IMR-90 (cell line): Measurements from ENCODE around the gene FBXL13. TPM values are rescaled to one million over a fixed set of nuclear protein-coding genes. Genes with fewer than 3 reads are reported as not detected.

ENCODE experiments used
- ATAC-seq: fragments of 200-7000 bp; cut with Tn5 transposase; 2 replicates; pipeline ENCODE4 v1.9.1; 2020; ENCODE audit warnings: low read depth, mild to moderate bottlenecking, moderate library complexity
- BruUV-seq: library from RNA; stranded (reverse); fragments of 400-500 nt; replicated peaks from 2 replicates; lab custom pipeline; 2021; lab: Mats Ljungman, UMichigan
- CTCF ChIA-PET: fragments of 300-600 bp; formaldehyde crosslinking; extraction: SDS; loops from one replicate; lab custom pipeline; 2021; ENCODE audit warnings: antibody characterized with exemption; lab: Yijun Ruan, JAX
- POLR2A ChIA-PET: fragments of 300-600 bp; sonication (Branson Sonifier 250); formaldehyde crosslinking; loops from one replicate; lab custom pipeline; 2022; ENCODE audit warnings: antibody characterized with exemption; ENCODE audit not compliant: unreplicated experiment; lab: Charles Lee
- DNase-seq: peaks from one replicate; pipeline ENCODE4 v3.0.0; 2013
- H2AFZ ChIP-seq: replicated peaks from 2 replicates; pipeline ENCODE3; 2013; ENCODE audit warnings: low read length, mild to moderate bottlenecking; ENCODE audit not compliant: poor library complexity
- H2AK5ac ChIP-seq: 2 replicates; pipeline ENCODE4 v1.6.1; 2013; ENCODE audit warnings: low read depth, low read length, inconsistent platforms
- H2AK9ac ChIP-seq: replicated peaks from 2 replicates; pipeline ENCODE3; 2013; ENCODE audit warnings: mild to moderate bottlenecking, low read depth, low read length, moderate library complexity; ENCODE audit not compliant: poor library complexity
- H2BK120ac ChIP-seq: 2 replicates; pipeline ENCODE4 v1.6.1; 2013; ENCODE audit warnings: low read depth, low read length, inconsistent platforms
- H2BK15ac ChIP-seq: 3 replicates; pipeline ENCODE4 v1.6.1; 2013; ENCODE audit warnings: low read depth, low read length, inconsistent platforms
- H2BK20ac ChIP-seq: 2 replicates; pipeline ENCODE4 v1.6.1; 2013; ENCODE audit warnings: low read depth, mild to moderate bottlenecking, inconsistent platforms, low read length, moderate library complexity
- H2BK5ac ChIP-seq: 2 replicates; pipeline ENCODE4 v1.6.1; 2013; ENCODE audit warnings: mild to moderate bottlenecking, low read depth, low read length, inconsistent platforms; ENCODE audit not compliant: poor library complexity, severe bottlenecking
- H3K14ac ChIP-seq: replicated peaks from 2 replicates; pipeline ENCODE4 v1.6.1; 2013; ENCODE audit warnings: low read depth, low read length, inconsistent platforms
- H3K18ac ChIP-seq: 2 replicates; pipeline ENCODE4 v1.6.1; 2013; ENCODE audit warnings: low read depth, low read length, control low read depth
- H3K23ac ChIP-seq: 2 replicates; pipeline ENCODE4 v1.6.1; 2013; ENCODE audit warnings: low read depth, low read length, inconsistent platforms
- H3K27ac ChIP-seq: 2 replicates; pipeline ENCODE4 v1.5.1; 2013; ENCODE audit warnings: mild to moderate bottlenecking, control low read depth, low read length; ENCODE audit not compliant: insufficient read depth
- H3K27me3 ChIP-seq: 2 replicates; pipeline ENCODE4 v1.6.1; 2013; ENCODE audit warnings: low read length; ENCODE audit not compliant: control insufficient read depth, insufficient read depth
- H3K36me3 ChIP-seq: 2 replicates; pipeline ENCODE4 v1.6.1; 2013; ENCODE audit warnings: low read length, mixed read lengths; ENCODE audit not compliant: control insufficient read depth, insufficient read depth
- H3K4ac ChIP-seq: 2 replicates; pipeline ENCODE4 v1.6.1; 2013; ENCODE audit warnings: low read depth, low read length, inconsistent platforms
- H3K4me1 ChIP-seq: 2 replicates; pipeline ENCODE4 v1.6.1; 2013; ENCODE audit warnings: low read length, mixed read lengths; ENCODE audit not compliant: control insufficient read depth, insufficient read depth
- H3K4me2 ChIP-seq: 2 replicates; pipeline ENCODE4 v1.6.1; 2013; ENCODE audit warnings: low read depth, mild to moderate bottlenecking, control low read depth, low read length, moderate library complexity
- H3K4me3 ChIP-seq: 2 replicates; pipeline ENCODE4 v1.5.1; 2013; ENCODE audit warnings: low read depth, mild to moderate bottlenecking, control low read depth, low read length, moderate library complexity; ENCODE audit not compliant: insufficient read depth
- H3K56ac ChIP-seq: 2 replicates; pipeline ENCODE4 v1.6.1; 2013; ENCODE audit warnings: low read length, inconsistent platforms; ENCODE audit not compliant: insufficient read depth; ENCODE audit errors: extremely low read depth
- H3K79me1 ChIP-seq, 2 experiments: 2 replicates each; pipeline ENCODE4 v1.6.1; 2013; ENCODE audit warnings: low read length in 2 of 2, inconsistent platforms in 1 of 2, low read depth in 1 of 2
- H3K9ac ChIP-seq: 2 replicates; pipeline ENCODE4 v1.6.1; 2013; ENCODE audit warnings: low read depth, low read length, control low read depth
- H3K9me1 ChIP-seq: 2 replicates; pipeline ENCODE4 v1.6.1; 2013; ENCODE audit warnings: low read length, inconsistent platforms; ENCODE audit not compliant: insufficient read depth
- H3K9me3 ChIP-seq: 2 replicates; pipeline ENCODE4 v1.6.1; 2013; ENCODE audit warnings: low read length; ENCODE audit not compliant: control insufficient read depth, insufficient read depth
- H4K20me1 ChIP-seq: 2 replicates; pipeline ENCODE4 v1.6.1; 2013; ENCODE audit warnings: low read length, inconsistent platforms; ENCODE audit not compliant: insufficient read depth
- H4K5ac ChIP-seq: 2 replicates; pipeline ENCODE4 v1.6.1; 2013; ENCODE audit warnings: mild to moderate bottlenecking, low read depth, low read length, control low read depth
- H4K8ac ChIP-seq, 2 experiments: 2 replicates each; pipeline ENCODE4 v1.6.1; 2013; ENCODE audit warnings: low read depth in 2 of 2, low read length in 2 of 2, control low read depth in 1 of 2, inconsistent platforms in 1 of 2
- H4K91ac ChIP-seq: 2 replicates; pipeline ENCODE4 v1.6.1; 2013; ENCODE audit warnings: low read depth, low read length, inconsistent platforms; ENCODE audit not compliant: insufficient read depth
- BHLHE40 ChIP-seq: fragments of 150-350 bp; IDR thresholded peaks from 2 replicates; pipeline ENCODE4 v1.6.1; 2016; ENCODE audit warnings: mild to moderate bottlenecking, low read depth, low read length
- CEBPB ChIP-seq: IDR thresholded peaks from 2 replicates; pipeline ENCODE4 v1.6.1; 2012; ENCODE audit warnings: low read depth, low read length, improper control_type of control experiment
- CHD1 ChIP-seq: IDR thresholded peaks from 2 replicates; pipeline ENCODE4 v1.6.1; 2012; ENCODE audit warnings: low read depth, low read length, improper control_type of control experiment
- FOS ChIP-seq: fragments of 150-350 bp; IDR thresholded peaks from 2 replicates; pipeline ENCODE4 v1.6.1; 2016; ENCODE audit warnings: low read depth, low read length
- MAFK ChIP-seq: IDR thresholded peaks from 2 replicates; pipeline ENCODE4 v1.6.1; 2012; ENCODE audit warnings: low read depth, low read length, improper control_type of control experiment
- MAZ ChIP-seq: IDR thresholded peaks from 2 replicates; pipeline ENCODE4 v1.6.1; 2012; ENCODE audit warnings: low read depth, mild to moderate bottlenecking, low read length, improper control_type of control experiment, moderate library complexity, borderline replicate concordance
- MXI1 ChIP-seq: IDR thresholded peaks from 2 replicates; pipeline ENCODE4 v1.6.1; 2012; ENCODE audit warnings: low read depth, mild to moderate bottlenecking, low read length, moderate library complexity, borderline replicate concordance
- NFE2L2 ChIP-seq: fragments of 150-350 bp; IDR thresholded peaks from 2 replicates; pipeline ENCODE4 v1.6.1; 2016; ENCODE audit warnings: low read depth, mild to moderate bottlenecking, low read length
- POLR2A ChIP-seq: IDR thresholded peaks from 2 replicates; pipeline ENCODE4 v1.6.1; 2012; ENCODE audit warnings: mild to moderate bottlenecking, low read depth, low read length
- RAD21 ChIP-seq: IDR thresholded peaks from 2 replicates; pipeline ENCODE4 v1.6.1; 2012; ENCODE audit warnings: low read length, improper control_type of control experiment
- RCOR1 ChIP-seq: IDR thresholded peaks from 2 replicates; pipeline ENCODE4 v1.6.1; 2012; ENCODE audit warnings: mild to moderate bottlenecking, low read length, improper control_type of control experiment; ENCODE audit not compliant: insufficient replicate concordance
- RFX5 ChIP-seq: IDR thresholded peaks from 2 replicates; pipeline ENCODE4 v1.8.0; 2012; ENCODE audit warnings: low read depth, mild to moderate bottlenecking, low read length, moderate library complexity
- SMC3 ChIP-seq: fragments of 150-350 bp; IDR thresholded peaks from 2 replicates; pipeline ENCODE4 v1.6.1; 2016; ENCODE audit warnings: low read depth, mild to moderate bottlenecking, antibody characterized with exemption, low read length, moderate library complexity
- WGBS, 2 experiments: methylation state at CpG; one replicate each; pipeline versions ENCODE4 v1.1.5 to v1.1.7; 2013; ENCODE audit warnings: missing lambda C conversion rate in 2 of 2; ENCODE audit not compliant: insufficient read length in 1 of 2; ENCODE audit errors: extremely low coverage in 2 of 2; 5-methylcytosine and 5-hydroxymethylcytosine counted together
- dilution Hi-C: fragments of 300-500 bp; cut with HindIII; formaldehyde crosslinking; loops from one replicate; pipeline ENCODE4 v1.14.3; 2018; ENCODE audit warnings: low sequenced_read_pairs; ENCODE audit not compliant: unreplicated experiment
- in situ Hi-C: fragments of 300-500 bp; cut with MboI; formaldehyde crosslinking; loops from 3 replicates; pipeline ENCODE4 v1.14.3; 2019; ENCODE audit warnings: low sequenced_read_pairs, inconsistent platforms, mixed read lengths
- intact Hi-C: fragments of 100-400 bp; cut with micrococcal nuclease; formaldehyde crosslinking; loops from 2 replicates; pipeline ENCODE4 v1.10.0; 2022
- polyA plus RNA-seq, 3 experiments: library from polyadenylated mRNA; depleted of rRNA; stranded (reverse); fragments of >200 nt; gene quantifications; 2 replicates each; pipeline ENCODE4 v1.2.3, GENCODE V29; 2012; ENCODE audit warnings: low replicate concordance in 1 of 3
- total RNA-seq: library from RNA; depleted of rRNA; stranded (reverse); fragments of >200 nt; gene quantifications from 2 replicates; pipeline ENCODE4 v1.2.3, GENCODE V29; 2012
- TF ChIP-seq, protein P1 (sequence below): fragments of 150-350 bp; IDR thresholded peaks from 2 replicates; pipeline ENCODE4 v1.6.1; 2017; ENCODE audit warnings: mild to moderate bottlenecking, antibody characterized with exemption, low read length, low read depth
- TF ChIP-seq, protein P2 (sequence below): conservative IDR thresholded peaks from 2 replicates; pipeline ENCODE4 v1.5.1; 2012; ENCODE audit warnings: mild to moderate bottlenecking, low read depth, low read length, improper control_type of control experiment
- TF ChIP-seq, protein P3 (sequence below): fragments of 150-350 bp; IDR thresholded peaks from 2 replicates; pipeline ENCODE4 v1.6.1; 2016; ENCODE audit warnings: low read depth, mild to moderate bottlenecking, low read length, moderate library complexity, borderline replicate concordance

FBXL13 gene
- total and polyA plus RNA-seq, 2 of the 4 experiments (the other 2 are of a cell fraction), result 0.24 to 0.36 TPM

DNA sequence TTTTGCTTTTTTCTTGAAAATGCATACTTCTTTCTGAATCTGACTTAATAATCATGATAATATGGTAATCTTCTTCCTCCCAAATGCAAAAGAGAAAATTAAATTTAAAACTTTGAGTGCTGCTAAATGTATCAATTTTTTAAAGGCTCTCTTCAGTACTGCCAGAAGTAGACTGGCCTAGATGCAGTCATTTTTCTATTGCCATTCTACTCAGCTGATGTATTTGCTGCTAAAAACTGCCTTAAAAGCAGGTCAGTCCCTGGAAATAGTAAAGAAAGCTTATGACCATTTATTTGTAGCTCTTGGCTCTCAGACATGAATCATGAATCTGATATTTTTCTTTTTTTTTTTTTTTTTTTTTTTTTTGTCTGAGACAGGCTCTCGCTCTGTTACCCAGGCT, 45.8 kb upstream of the FBXL13 start:
- no peak overlapping the region for H2BK15ac ChIP-seq
- no peak overlapping the region for H3K18ac ChIP-seq
- no peaks in the 10 kb centered on the region for H3K9me3 ChIP-seq
- CTCF ChIA-PET, result no interaction called here
- no peak overlapping the region for H2AK9ac ChIP-seq
- no peak overlapping the region for H3K4me3 ChIP-seq
- no peaks in the 10 kb centered on the region for H3K4me1 ChIP-seq
- DNase-seq (peak; percentile 39), ATAC-seq (0 out of 2 replicates have a peak, but pooled peaks have one; percentile 21)
- intact Hi-C loops, result no loop called here
- no peak overlapping the region for H3K14ac ChIP-seq
- no peak overlapping the region for H3K4me2 ChIP-seq
- no peak overlapping the region for H4K8ac ChIP-seq
- no peaks in the 10 kb centered on the region for H3K27me3 ChIP-seq
- in situ Hi-C loops, result no loop called here
- no peak overlapping the region for H2BK120ac ChIP-seq
- H2AFZ ChIP-seq, result no peak overlapping the region
- H2BK5ac ChIP-seq, result no peak overlapping the region
- peaks cover 9% of the 10 kb centered on the region for H3K36me3 ChIP-seq
- H3K23ac ChIP-seq, result no peak overlapping the region
- no peak overlapping the region for H2AK5ac ChIP-seq
- no peaks in the 10 kb centered on the region for H3K79me1 ChIP-seq
- H3K4ac ChIP-seq, result no peak overlapping the region
- no peak overlapping the region for H3K56ac ChIP-seq
- H3K9ac ChIP-seq, result no peak overlapping the region
- dilution Hi-C loops, result no loop called here
- H2BK20ac ChIP-seq, result no peak overlapping the region
- H4K91ac ChIP-seq, result no peak overlapping the region
- POLR2A ChIA-PET, result interaction anchor here (0.6 kb wide), 2 partner anchors 22 to 24 kb away, joined by 3 to 9 read pairs; no protein-coding TSS in a partner anchor
- H4K20me1 ChIP-seq, result no peaks in the 10 kb centered on the region
- no CpG with 5 or more reads among the region's 1 CpG for WGBS, 2 experiments
- H4K5ac ChIP-seq, result no peak overlapping the region
- H3K27ac ChIP-seq, result no peak overlapping the region
- BruUV-seq, result no TSS peak
- H3K9me1 ChIP-seq, result 0 out of 2 replicates have a peak, but pooled peaks cover 7% of the 10 kb centered on the region
- TF ChIP-seq FOS (no peak), BHLHE40 (no peak), RAD21 (no peak), MXI1 (no peak), MAZ (no peak), CEBPB (no peak), NFE2L2 (no peak), CHD1 (no peak), POLR2A (no peak), RFX5 (no peak), SMC3 (no peak), RCOR1 (no peak), MAFK (no peak)
- TF ChIP-seq, protein P1, sequence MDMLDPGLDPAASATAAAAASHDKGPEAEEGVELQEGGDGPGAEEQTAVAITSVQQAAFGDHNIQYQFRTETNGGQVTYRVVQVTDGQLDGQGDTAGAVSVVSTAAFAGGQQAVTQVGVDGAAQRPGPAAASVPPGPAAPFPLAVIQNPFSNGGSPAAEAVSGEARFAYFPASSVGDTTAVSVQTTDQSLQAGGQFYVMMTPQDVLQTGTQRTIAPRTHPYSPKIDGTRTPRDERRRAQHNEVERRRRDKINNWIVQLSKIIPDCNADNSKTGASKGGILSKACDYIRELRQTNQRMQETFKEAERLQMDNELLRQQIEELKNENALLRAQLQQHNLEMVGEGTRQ, result no peak
- TF ChIP-seq, protein P2, sequence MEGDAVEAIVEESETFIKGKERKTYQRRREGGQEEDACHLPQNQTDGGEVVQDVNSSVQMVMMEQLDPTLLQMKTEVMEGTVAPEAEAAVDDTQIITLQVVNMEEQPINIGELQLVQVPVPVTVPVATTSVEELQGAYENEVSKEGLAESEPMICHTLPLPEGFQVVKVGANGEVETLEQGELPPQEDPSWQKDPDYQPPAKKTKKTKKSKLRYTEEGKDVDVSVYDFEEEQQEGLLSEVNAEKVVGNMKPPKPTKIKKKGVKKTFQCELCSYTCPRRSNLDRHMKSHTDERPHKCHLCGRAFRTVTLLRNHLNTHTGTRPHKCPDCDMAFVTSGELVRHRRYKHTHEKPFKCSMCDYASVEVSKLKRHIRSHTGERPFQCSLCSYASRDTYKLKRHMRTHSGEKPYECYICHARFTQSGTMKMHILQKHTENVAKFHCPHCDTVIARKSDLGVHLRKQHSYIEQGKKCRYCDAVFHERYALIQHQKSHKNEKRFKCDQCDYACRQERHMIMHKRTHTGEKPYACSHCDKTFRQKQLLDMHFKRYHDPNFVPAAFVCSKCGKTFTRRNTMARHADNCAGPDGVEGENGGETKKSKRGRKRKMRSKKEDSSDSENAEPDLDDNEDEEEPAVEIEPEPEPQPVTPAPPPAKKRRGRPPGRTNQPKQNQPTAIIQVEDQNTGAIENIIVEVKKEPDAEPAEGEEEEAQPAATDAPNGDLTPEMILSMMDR, result no peak
- TF ChIP-seq, protein P3, sequence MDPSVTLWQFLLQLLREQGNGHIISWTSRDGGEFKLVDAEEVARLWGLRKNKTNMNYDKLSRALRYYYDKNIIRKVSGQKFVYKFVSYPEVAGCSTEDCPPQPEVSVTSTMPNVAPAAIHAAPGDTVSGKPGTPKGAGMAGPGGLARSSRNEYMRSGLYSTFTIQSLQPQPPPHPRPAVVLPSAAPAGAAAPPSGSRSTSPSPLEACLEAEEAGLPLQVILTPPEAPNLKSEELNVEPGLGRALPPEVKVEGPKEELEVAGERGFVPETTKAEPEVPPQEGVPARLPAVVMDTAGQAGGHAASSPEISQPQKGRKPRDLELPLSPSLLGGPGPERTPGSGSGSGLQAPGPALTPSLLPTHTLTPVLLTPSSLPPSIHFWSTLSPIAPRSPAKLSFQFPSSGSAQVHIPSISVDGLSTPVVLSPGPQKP, result no peak
